Measurements from ENCODE around the gene MEN1. TPM values are rescaled to one million over a fixed set of nuclear protein-coding genes. Genes with fewer than 3 reads are reported as not detected.

The MEN1 gene
- total RNA-seq, 1 donor from 2014 or later = 12.5 TPM

DNA sequence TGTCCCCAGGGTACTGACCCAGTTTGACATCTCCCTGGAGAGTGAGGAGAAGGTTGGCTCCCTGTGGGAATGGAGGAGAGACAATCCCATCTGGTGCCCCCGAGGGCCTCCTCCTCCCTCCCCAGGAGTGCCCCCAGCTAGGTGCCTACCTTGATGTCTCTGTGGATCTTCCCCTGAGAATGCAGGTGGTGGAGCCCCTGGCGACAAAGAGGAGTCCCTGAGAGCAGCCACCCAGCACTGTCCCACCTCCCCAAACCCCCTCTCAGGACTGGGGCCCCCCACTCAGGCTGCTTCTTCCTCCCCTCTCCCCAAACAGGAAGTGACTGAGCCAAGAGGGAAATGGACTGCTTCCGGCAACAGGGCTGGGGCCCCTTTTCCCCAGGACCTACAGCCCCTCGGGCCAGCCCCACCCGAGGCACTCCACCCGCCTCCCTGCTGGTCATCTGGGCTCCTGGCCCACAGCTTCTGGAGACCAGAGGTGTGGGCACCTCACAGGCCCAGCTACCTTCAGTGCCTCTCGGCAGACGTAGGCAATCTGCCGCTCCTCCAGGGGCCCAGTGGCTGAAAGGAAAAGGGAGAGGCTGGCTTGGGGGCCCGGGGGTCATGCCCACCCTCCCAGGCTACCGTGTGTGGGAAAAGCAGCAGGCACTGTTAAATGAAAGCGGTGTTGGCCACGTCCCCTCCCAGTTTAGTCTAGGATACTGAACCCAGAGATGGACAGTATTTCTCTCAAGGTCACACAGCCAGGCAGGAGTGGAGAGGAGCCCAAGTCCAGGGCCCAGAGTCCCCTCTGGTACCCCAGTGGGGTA, 8.6 kb downstream of the MEN1 start:
- DNase-seq (ENCODE audit: low read depth in 2 of 2) = peak; percentile 62 to 63

GRCh38 chr11:64801158-64801464, 9.2 kb downstream of the MEN1 start:
- DNase-seq (ENCODE audit: low read depth in 2 of 2) = no peak

DNA sequence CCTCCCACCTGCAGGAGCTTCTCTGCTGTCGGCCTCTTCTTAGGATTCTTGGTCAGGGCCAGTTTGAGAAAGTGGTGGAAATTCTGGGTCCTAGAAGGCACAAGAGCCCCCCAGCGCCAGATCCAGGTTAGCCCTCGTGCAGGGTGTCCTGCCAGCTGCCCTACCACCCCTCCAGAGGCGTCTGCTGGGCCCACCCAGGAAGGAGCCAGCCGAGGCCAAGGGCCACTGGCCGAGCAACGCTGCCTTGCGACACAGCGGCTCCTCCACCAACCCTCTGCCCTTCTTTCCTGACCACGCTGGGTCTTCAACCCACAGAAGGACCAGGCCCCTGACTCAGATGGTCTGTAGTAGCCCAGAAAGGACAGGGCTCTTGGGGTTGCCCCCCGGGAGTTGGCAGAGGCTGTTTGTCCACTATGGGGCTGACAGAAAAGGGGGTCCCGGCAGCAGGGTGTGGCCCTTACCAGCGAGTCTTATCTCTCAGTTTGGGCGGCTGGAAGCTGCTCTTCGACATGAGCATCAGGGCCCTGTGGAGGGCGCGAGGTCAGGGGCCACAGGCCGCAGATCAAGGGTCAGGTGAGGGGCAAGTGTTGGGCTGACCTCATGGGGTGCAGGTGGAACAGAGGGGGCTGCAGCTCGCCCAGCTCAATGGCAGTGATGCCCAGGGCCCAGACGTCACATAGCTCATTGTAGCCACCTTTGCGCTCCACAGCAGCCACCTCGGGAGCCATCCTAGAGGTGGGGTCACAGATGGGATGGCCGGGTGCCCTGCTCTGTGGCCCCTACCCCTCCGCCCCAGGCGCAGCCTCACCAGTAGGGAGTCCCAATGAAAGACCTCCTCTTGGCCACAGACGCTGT, 9.8 kb downstream of the MEN1 start:
- no peak for DNase-seq (ENCODE audit: low read depth in 2 of 2)

GRCh38 chr11:64799623-64800302, 10.6 kb downstream of the MEN1 start:
- peak; percentile 60 to 65 for DNase-seq (ENCODE audit: low read depth in 2 of 2)

GRCh38 chr11:64799256-64799622, 11.1 kb downstream of the MEN1 start:
- no peak for DNase-seq (ENCODE audit: low read depth in 2 of 2)

DNA sequence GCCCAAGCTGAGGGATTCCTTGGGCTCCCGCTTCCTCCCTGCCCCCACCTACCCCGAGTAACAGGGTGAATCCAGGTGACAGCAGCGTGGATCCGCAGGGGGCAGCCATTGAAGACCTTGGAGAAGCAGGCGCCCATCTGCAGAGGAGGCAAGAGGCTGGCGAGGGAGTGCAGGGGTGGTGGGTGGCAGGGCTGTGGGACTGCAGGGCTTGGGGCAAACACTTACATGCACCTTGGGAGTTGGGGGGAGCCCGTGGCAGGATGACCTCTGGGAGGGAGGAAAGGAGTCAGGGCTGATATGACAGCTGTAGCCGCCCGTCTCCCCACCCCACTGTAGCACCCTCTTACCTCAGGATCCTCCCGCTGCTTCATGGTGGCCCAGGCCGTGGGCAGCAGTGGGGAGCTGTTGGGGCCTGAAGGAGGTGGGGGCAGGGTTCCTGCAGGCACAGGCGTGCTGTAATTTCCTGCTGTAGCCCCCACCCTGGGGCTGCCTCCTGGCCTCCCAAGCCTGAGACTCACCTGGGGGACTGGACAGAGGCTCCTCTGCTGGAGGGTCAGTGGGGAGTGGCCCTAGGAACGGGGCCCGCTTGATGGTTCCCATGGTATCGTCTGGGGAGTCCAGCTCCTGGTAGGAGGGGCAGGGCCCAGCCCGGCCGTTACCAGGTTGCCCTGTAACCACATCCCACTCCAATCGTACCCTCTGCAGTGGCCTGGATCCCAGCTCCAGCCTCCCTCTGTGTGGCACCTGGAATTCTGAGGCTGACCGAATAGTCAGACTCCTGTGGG, 13.4 kb downstream of the MEN1 start:
- no peak for DNase-seq (ENCODE audit: low read depth in 2 of 2)

GRCh38 chr11:64796047-64796756, 14.1 kb downstream of the MEN1 start:
- no peak for DNase-seq (ENCODE audit: low read depth in 2 of 2)

DNA sequence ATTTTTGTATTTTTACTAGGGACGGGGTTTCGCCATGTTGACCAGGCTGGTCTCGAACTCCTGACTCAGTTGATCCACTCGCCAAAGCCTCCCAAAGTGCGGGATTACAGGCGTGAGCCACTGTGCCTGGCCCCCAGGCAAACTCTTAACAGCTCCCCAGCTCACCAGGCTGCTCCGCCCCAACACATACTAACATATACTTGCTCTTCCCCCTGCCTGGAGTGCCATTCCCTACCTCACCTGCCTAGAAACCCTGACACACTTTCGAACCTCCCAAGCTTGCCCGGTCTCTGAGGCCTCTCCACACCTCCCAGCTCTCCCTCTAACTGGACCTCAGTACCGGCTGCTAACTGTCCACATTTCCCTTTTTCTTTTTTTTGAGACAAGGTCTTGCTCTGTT, 15.8 kb downstream of the MEN1 start:
- no peak for DNase-seq (ENCODE audit: low read depth in 2 of 2)

- peak in 1 of 2 donors; percentile 61 for DNase-seq (ENCODE audit: low read depth in 2 of 2)
Observed at GRCh38 chr11:64793271-64794160, 16.8 kb downstream of the MEN1 start.

GRCh38 chr11:64792482-64792881, 17.9 kb downstream of the MEN1 start:
- no peak for DNase-seq (ENCODE audit: low read depth in 2 of 2)

GRCh38 chr11:64791781-64792291, 18.5 kb downstream of the MEN1 start:
- DNase-seq (ENCODE audit: low read depth in 2 of 2) = no peak

DNA sequence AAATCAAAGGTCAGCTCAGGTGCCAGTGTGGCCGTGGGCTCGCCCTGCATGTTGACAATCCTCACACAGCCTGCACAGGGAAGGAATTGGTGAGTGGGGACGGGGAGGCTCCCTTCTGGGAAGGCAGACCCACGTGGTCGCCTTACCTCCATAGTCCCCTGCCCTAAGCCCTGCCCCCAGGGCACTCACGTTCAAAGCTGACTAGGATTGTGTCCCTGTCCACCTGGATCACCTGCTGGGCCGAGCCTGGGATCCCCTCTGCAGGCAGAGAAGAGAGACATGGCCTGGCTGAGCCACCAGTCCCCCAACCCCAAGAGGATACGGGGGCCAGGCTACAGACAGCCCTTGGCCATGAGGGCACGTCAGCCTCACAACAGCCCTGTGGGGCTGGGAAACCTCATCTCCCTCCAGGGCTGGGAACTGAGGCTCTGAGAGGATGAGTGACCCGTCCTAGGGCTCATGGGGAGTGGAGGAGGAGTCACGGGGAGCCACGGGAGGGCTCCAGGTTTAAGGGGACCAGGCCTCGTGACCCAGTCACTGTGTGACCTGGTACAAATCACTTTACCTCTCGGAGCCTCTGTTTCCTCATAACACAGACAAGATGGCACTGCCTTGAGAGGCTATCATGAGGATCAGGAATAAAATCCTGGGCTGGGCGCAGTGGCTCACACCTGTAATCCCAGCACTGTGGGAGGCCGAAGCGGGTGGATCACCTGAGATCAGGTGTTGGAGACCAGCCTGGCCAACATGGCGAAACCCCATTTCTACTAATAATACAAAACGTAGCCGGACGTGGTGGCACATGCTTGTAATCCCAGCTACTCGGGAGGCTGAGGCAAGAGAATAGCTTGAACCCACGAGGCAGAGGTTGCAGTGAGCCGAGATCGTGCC, 19.9 kb downstream of the MEN1 start:
- DNase-seq (ENCODE audit: low read depth in 2 of 2) = no peak

- DNase-seq (ENCODE audit: low read depth in 2 of 2) = no peak
Observed at GRCh38 chr11:64789331-64790204, 20.8 kb downstream of the MEN1 start.

- no peak for DNase-seq (ENCODE audit: low read depth in 2 of 2)
Observed at GRCh38 chr11:64788321-64789215, 21.8 kb downstream of the MEN1 start.

DNA sequence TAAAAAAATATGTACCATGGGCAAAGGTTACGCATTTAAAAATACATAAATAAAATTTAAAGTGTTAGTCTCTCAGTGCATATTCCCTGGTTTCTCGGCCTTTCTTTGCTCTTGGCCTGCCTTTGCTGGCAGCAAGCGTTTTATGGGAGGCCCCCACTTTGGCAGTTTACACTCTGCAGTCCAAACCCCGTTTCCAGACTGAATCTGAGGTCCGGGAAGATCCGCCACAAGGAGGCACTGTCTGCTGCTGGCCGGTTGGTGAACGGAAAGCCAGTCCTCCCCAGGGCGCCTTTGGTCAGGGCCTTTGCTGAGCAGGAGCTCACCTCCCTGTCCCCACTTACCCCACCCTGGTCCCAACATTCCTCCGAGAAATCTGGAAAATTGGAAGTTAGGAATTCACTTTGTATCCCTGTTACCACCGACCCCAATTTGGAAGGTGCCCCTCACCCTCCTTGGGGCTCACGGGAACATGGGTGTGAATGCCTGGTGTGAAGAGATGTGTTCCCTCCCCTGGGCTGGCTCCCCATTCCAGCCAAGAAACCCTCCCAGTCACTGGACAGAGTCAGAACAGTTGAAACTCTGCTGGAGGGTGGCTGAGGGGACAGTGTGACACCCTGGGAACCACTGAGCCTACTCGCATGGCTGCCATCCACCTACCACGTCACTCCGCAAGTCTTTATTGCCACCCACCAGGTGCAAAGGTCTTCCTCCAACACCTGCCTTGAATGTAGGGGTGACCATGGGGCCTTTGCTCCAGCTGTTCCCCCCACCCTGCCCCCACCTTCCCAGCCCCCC, 22.6 kb downstream of the MEN1 start:
- DNase-seq (ENCODE audit: low read depth in 2 of 2) = peak; percentile 71 to 77

DNA sequence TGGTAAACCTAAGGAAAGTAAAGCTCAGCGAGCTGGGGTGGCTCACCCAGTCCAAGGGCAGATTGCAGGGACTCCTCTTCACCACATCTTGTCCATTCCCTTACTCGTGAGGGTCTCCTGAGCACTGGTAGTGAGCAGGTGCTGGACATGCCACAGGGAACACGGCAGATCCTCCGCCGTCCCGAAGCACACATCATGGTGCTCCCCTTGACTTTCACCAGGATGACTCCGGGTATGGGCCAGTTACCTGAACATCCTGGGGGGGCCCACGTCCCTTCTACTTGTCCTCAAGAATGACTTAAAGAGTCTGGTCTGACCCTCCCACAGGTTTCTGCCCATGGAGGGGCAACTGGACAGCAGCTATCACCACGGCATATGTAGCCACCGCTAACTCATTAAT, 24.0 kb downstream of the MEN1 start:
- no peak for DNase-seq (ENCODE audit: low read depth in 2 of 2)

All from lung microvascular endothelial cell (primary cell).